KMS-11 (cell line): ENCODE results near the gene TBC1D1.

Experiments
- H2AFZ ChIP-seq: fragments of 200-600 bp; sonication (generic); 2 replicates; pipeline ENCODE4 v1.6.1; 2016; ENCODE audit warnings: antibody characterized with exemption, mixed run types, low read depth
- H3K27ac ChIP-seq: fragments of 200-600 bp; sonication (generic); 2 replicates; pipeline ENCODE4 v1.6.1; 2016; ENCODE audit warnings: mild to moderate bottlenecking, mixed run types
- H3K27me3 ChIP-seq: fragments of 200-600 bp; sonication (generic); 2 replicates; pipeline ENCODE4 v1.6.1; 2017; ENCODE audit warnings: mild to moderate bottlenecking, low read depth, mixed run types, moderate library complexity; ENCODE audit not compliant: insufficient read depth
- H3K36me3 ChIP-seq: fragments of 200-600 bp; sonication (generic); 2 replicates; pipeline ENCODE4 v1.6.1; 2017; ENCODE audit warnings: mild to moderate bottlenecking, mixed run types; ENCODE audit not compliant: insufficient read depth
- H3K4me1 ChIP-seq: fragments of 200-600 bp; sonication (generic); 2 replicates; pipeline ENCODE4 v1.6.1; 2016; ENCODE audit warnings: mild to moderate bottlenecking, low read depth, mixed run types; ENCODE audit not compliant: poor library complexity, severe bottlenecking
- H3K4me2 ChIP-seq: fragments of 200-600 bp; sonication (generic); 2 replicates; pipeline ENCODE4 v1.7.0; 2016; ENCODE audit warnings: mild to moderate bottlenecking, mixed run types
- H3K4me3 ChIP-seq: fragments of 200-600 bp; sonication (generic); IDR thresholded peaks from 2 replicates; pipeline ENCODE4 v1.6.1; 2017; ENCODE audit warnings: low read depth, low read length, mixed read lengths; ENCODE audit not compliant: insufficient read depth
- H3K79me2 ChIP-seq: fragments of 200-600 bp; sonication (generic); 2 replicates; pipeline ENCODE4 v1.6.1; 2016; ENCODE audit warnings: low read depth, mixed run types; ENCODE audit not compliant: insufficient read depth
- H3K9ac ChIP-seq: fragments of 200-600 bp; sonication (generic); 2 replicates; pipeline ENCODE4 v1.6.1; 2016; ENCODE audit warnings: mild to moderate bottlenecking, mixed run types
- H4K20me1 ChIP-seq: fragments of 200-600 bp; sonication (generic); 2 replicates; pipeline ENCODE4 v1.6.1; 2016; ENCODE audit warnings: mild to moderate bottlenecking, mixed run types; ENCODE audit not compliant: insufficient read depth
- CTCF ChIP-seq: fragments of 200-600 bp; sonication (generic); conservative IDR thresholded peaks from 2 replicates; pipeline ENCODE4 v1.6.1; 2017; ENCODE audit warnings: low read depth, mild to moderate bottlenecking, antibody characterized with exemption, low read length, moderate library complexity, mixed read lengths

TBC1D1 gene

DNA sequence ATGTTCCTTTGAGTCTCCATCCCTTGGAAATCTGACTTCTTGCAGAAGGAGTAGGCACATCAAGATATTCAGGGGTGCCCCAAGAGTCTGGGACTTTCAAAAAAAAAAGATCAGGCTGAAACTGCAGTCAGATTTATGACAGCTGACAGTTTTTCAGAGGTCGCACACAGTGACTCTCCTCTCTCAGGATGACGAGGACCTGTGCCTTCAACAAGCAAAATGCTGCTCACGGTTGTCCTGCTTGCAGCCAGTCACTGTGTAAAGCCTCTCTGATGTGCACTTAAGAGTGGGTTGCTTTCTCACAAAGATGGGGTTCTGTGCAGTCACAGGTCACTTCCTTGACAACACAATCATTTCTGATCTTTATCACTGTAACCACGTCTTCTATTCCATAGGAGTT is 247.5 kb downstream of the TBC1D1 start:
- no peak for TF ChIP-seq CTCF
- no peak overlapping the region for H3K4me3 ChIP-seq
- H3K27me3 ChIP-seq, result no peaks in the 10 kb centered on the region
- H4K20me1 ChIP-seq, result no peaks in the 10 kb centered on the region
- no peaks in the 10 kb centered on the region for H3K36me3 ChIP-seq
- H3K4me2 ChIP-seq, result no peak overlapping the region
- H3K27ac ChIP-seq, result no peak overlapping the region
- peaks cover 17% of the 10 kb centered on the region for H3K4me1 ChIP-seq
- H3K9ac ChIP-seq, result no peak overlapping the region
- no peak overlapping the region for H2AFZ ChIP-seq
- no peaks in the 10 kb centered on the region for H3K79me2 ChIP-seq

- no peak overlapping the region for H3K27ac ChIP-seq
- no peak for TF ChIP-seq CTCF
Measured at GRCh38 chr4:38139187-38139586, 248.3 kb downstream of the TBC1D1 start.

DNA sequence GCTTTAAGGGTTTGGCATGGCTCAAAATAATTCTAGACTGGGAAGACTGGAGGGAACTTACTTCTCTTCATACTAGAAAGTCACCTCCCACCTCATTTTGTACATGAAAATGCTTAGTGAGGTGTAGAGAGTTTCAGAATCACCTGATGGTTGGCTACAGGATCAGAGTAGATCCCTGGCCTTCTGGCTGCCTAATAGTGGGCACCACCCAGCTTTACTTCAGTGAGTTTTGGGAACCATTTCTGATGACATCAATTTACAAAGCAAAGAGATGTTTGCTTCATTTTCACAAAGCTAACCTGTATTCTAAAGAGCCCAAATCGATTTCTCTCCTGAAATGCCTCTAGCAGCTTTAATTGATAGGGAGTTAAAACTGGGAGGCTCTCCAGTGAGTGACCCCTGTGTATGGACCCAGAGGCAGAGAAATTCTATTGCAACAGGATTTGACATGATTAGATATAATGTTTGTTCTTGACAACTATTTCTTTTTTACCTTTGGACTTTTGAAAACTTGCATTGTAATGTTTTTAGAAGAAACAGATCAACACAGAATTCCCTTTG is 249.8 kb downstream of the TBC1D1 start:
- Histone ChIP-seq H3K4me3 (no peak overlapping the region), H3K27me3 (no peaks in the 10 kb centered on the region), H3K27ac (no peak overlapping the region), H4K20me1 (no peaks in the 10 kb centered on the region), H3K36me3 (no peaks in the 10 kb centered on the region), H3K4me2 (no peak overlapping the region), H3K4me1 (peaks cover 5% of the 10 kb centered on the region), H2AFZ (no peak overlapping the region), H3K79me2 (no peaks in the 10 kb centered on the region), H3K9ac (no peak overlapping the region)
- no peak for TF ChIP-seq CTCF

More at GRCh38 chr4:38139187-38139586, 248.3 kb downstream of the TBC1D1 start:
- Histone ChIP-seq H3K79me2 (no peaks in the 10 kb centered on the region), H2AFZ (no peak overlapping the region), H3K9ac (no peak overlapping the region), H4K20me1 (no peaks in the 10 kb centered on the region), H3K36me3 (no peaks in the 10 kb centered on the region), H3K4me1 (peaks cover 8% of the 10 kb centered on the region), H3K4me3 (no peak overlapping the region), H3K27me3 (no peaks in the 10 kb centered on the region), H3K4me2 (no peak overlapping the region)

DNA sequence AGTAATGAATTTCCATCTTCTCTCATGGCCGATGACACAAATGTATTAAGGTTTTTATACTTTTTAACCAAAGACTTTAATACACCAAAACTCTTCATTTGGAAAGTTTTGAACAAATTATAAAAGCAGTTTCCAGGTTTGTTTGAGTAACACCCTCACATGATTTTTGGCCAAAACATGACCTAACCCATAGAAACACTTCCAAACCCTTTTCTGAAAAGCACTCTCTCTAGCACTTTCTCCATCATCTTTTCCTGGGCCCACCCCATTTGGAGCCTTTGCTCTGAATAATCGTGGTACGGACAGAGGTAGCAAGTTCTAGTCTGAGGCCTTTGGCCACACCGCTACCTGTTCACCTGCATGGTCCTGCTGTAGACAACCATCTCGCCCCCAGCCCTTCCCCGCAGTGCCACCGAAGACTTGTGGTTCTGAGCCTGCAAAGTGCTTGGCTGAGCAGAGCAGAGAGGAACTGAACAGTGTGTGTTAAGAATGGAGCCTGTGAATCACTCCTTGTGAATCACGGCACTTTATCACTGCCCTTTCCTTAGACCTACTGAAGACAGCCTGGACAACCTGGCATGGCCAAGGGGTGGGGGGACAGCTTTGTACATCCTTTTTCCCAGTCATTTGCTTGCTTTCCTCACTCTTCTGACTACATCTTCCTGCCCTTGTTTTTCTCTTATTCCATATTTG is 251.1 kb downstream of the TBC1D1 start:
- Histone ChIP-seq H3K4me1 (peaks cover 5% of the 10 kb centered on the region), H3K36me3 (no peaks in the 10 kb centered on the region), H3K4me2 (no peak overlapping the region), H4K20me1 (no peaks in the 10 kb centered on the region), H3K79me2 (no peaks in the 10 kb centered on the region), H3K27ac (no peak overlapping the region), H3K27me3 (no peaks in the 10 kb centered on the region), H2AFZ (no peak overlapping the region), H3K9ac (no peak overlapping the region), H3K4me3 (no peak overlapping the region)
- no peak for TF ChIP-seq CTCF
